ENCODE results near the gene DPEP2.
"Not testable (repeated sequence)": the region's sequence is repeated elsewhere in the genome, so short reads cannot be mapped to it uniquely, and the experiment has no call there.

Gene DPEP2

DNA sequence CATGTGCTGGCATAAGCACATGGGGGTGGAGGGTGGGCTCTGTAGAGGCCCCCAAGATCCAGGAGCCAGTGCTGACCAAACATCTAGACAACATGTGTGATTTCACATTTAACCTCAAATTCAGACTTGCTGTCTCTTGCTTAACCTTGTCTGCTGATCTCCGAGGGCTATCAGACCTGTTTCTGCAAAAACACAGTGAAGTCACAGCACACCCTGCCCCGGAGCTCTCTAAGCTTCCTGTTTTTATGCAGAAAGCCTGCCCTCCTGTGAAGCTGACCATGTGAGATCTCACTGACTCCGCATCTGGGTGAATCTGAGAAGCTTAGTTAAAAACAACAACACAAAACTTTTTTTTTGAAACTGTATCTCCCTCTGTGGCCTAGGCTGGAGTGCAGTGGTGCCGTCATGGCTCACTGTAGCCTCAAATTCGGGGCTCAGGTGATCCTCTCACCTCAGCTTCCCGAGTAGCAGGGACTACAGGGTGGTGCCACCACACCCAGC lies 6.6 kb upstream of the DPEP2 start:
- DNase-seq (ENCODE audit: low read depth in 3 of 3, low spot score in 1 of 3) = peak in 2 of 3 donors; percentile 32 to 36

DNA sequence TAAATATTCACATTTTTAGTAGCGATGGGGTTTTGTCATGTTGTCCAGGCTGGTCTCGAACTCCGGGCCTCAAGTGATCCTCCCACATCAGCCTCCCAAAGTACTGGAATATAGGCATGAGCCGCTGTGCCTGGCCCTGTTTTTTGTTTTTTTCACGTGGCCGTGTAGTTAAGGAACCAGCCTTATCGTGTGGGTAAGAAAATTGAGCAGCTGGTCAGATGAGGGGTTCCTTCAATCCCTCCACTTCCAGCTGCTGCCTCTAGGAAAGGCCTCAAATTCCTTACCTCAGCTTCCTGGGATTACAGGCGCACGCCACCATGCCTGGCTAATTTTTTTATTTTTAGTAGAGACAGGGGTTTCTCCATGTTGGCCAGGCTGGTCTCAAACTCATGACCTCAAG lies 5.9 kb upstream of the DPEP2 start:
- no peak for DNase-seq (ENCODE audit: low read depth in 3 of 3, low spot score in 1 of 3)

DNA sequence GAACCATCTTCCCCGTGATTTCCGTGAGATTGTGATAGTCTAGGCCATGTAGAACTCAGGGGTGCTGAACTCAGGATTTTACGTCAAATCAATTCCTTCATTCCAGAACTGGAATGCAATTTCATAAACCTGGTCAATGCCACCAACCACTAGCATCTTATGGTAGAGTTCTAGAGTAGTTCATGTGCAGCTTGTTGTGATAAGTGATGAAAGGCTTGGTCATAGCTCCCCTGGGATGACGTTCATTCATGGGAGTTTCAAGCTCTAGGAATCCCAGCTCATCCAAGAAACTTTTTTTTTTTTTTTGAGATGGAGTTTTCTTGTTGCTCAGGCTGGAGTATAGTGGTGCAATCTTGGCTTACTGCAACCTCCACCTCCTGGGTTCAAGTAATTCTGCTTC lies 3.7 kb upstream of the DPEP2 start:
- DNase-seq (ENCODE audit: low read depth in 3 of 3, low spot score in 1 of 3) = no peak

DNA sequence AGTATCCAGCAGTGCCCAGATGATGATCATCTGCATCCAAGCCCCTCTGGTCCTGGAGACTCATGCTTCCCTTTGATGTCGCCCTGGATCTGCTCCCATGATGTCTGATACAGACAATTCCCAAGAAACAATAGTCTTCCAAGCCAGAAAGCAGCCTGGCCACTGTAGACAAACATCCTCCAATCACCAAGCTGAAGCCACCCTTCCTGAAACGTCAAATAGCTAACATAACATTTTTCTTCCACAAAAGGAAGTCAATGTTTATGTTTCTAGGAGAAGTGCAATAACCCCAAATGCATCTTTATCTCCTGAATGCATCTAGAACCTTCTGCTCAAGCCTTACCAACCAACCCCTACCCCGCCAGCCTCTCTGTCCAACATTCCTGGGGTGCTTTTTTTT lies 1.2 kb upstream of the DPEP2 start:
- DNase-seq (ENCODE audit: low read depth in 3 of 3, low spot score in 1 of 3) = no peak

DNA sequence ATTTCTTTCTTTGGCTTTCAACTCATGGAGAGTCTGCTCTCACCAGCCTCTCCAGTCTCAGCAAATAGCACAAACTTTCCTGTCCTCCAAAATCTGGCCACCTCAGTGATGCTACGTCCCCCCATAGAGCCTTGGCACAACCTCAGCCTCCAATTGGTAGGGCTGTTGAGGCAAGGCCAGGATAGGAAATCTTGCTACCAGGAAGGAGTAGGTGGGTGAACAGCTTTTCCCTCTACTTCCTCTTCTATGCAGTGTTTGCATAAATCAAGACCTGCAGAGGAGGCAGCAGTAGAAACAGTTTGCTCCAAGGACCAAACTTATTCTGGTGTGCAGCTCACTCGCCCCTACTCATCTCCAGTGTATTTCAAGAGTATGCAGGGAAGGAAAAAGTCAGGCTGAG lies 701 bp upstream of the DPEP2 start:
- no peak for DNase-seq (ENCODE audit: low read depth in 3 of 3, low spot score in 1 of 3)

DNA sequence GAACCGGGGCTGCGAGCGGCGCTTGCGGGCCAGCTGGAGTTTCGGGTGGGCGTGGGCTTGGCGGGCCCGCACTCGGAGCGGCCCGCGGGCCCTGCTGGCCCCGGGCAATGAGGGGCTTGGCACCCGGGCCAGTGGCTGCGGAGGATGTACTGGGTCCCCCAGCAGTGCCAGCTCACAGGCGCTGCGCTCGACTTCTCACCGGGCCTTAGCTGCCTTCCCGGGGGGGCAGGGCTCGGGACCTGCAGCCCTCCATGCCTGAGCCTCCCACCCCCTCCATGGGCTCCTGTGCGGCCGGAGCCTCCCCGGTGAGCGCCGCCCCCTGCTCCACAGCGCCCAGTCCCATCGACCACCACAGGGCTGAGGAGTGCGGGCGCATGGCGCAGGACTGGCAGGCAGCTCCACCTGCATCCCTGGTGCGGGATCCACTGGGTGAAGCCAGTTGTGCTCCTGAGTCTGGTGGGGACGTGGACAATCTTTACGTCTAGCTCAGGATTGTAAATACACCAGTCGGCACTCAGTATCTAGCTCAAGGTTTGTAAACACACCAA lies 979 bp downstream of the DPEP2 start:
- not testable (repeated sequence) for DNase-seq (ENCODE audit: low read depth in 3 of 3, low spot score in 1 of 3)

DNA sequence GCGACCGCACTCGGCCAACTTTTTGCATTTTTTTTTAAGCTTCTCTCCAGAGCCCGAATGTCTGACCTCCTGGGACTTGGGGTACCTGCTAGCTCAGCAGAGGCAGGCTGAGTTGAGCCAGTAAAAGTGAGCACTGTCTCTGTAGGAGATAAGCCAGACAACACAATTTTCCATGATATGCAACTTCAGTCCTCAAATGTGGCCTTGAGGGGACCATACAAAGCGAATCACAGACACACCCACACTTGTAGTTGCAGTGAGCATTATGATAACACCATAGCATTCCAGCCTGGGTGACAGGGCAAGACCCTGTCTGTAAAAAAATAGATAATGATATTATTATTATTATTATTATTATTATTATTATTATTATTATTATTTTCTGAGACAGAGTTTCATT lies 2.6 kb downstream of the DPEP2 start:
- no peak for DNase-seq (ENCODE audit: low read depth in 3 of 3, low spot score in 1 of 3)

DNA sequence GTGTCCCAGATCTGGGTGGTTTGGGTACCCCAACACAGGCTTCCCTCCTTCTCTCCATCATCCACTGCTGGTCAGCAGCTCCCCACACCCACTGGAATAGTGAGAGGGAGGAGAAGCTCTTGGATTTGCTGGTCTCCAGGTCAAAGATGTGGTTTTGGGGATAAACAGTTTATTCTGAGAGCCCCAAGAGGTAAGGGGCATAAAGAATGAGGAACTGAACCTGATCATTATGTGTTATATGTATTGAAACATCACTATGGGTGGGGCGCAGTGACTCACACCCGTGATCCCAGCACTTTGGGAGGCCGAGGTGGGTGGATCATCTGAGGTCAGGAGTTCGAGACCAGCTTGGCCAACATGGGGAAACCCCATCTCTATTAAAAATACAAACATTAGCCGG lies 3.9 kb downstream of the DPEP2 start:
- DNase-seq (ENCODE audit: low read depth in 3 of 3, low spot score in 1 of 3) = no peak

DNA sequence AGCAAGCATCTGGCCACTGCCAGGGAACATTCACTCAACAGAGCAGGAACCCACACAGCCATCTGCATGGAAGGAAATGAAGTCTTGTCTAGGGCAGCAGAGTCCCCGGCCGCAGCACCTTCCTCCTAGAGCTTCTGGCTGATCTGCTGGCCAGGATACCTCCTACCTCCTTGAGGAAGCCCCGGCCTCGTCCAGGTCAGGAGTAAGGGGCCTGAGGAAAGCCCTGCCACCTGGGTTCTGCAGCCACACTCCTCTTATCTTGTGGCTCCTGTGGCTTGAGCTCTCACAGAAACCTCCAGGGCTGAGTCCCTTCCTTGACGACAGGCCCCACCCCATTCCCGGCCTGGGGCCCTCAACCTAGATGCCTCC lies 5.3 kb downstream of the DPEP2 start:
- not testable (repeated sequence) for DNase-seq (ENCODE audit: low read depth in 3 of 3, low spot score in 1 of 3)

DNA sequence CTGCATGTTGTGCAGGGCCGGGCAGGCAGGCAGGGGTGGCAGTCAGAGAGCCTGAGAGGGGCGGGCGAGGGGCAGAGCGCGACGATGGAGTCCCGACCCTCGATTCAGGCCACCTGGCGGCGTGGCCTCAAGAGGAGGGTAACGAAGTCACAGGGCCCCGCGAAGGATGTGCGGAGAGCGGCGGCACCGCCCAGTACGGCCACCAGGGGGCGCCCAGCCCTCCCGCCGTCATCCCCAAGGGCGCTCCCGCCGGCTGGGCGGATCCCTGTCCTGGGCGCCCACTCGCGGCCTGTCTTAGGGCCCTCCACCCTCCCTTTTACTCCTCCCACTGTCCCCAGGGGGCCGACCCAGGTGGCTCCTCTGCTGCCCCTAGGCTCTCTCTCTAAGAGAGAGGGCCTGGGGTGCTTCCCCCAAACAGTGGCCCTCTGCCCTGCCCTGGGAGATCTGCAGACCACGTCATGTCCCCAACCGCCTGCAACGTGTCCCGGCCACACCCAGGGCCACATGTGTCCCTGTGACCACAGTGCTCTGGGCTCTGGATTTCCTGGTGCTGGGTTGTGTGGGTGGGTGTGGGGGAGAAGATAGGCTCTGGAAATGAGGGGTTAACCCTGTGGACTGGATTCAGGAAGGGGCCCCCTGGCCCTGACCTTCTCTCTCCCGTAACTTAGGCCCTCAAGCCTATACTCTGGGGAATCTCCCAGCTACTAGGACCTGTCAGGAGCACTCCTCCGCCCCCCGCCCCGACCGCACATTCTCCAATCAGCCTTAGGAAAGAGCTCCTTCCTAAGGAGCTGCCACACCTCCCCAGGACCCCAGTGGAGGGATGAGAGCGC lies 5.9 kb downstream of the DPEP2 start:
- DNase-seq (ENCODE audit: low read depth in 3 of 3, low spot score in 1 of 3) = peak; percentile 48 to 82 (median 69)

DNA sequence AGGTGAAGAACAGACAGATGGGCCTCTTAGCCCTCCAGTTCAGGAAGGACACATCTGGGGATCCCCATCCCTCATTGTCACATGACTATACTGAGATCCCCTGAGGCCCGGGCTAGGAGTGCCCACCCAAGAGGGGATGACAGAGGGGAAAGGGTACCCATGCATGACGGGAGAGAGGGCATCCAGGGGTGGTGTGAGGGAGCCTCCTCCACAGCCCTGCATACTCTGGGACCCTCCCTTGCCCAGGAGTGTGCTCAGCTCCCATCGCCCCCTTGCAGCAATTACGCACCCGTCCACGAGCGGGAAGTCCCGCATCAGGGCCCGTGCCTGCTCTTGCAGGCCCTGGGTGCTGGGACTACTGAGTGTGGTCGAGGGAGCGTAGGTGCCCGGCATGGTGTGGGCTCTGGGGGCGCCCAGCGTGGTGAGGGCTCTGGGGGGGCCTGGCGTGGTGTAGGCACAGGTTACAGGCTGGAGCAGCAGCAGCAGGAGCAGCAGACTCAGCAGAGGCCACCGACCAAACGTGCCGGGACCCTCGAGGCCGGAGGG lies 6.5 kb downstream of the DPEP2 start:
- no peak for DNase-seq (ENCODE audit: low read depth in 3 of 3, low spot score in 1 of 3)

DNA sequence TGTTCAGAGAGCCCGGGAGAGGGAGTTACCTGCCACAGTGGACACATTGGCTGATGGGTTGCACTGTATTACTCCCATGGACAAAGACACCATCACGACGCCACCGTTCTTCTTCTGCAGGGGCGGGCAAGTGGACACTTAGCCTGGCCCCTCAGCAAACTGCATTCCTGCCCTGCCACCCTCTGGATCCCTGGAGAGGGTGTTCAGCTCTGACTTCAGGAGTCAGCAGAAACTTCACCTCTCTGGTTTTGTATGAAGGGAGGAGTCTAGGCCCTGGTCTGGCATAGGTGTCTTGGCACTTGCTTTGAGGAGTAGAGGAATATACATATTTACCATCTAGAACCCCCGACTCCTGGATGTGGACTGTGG lies 9.3 kb downstream of the DPEP2 start:
- DNase-seq (ENCODE audit: low read depth in 3 of 3, low spot score in 1 of 3) = no peak

DNA sequence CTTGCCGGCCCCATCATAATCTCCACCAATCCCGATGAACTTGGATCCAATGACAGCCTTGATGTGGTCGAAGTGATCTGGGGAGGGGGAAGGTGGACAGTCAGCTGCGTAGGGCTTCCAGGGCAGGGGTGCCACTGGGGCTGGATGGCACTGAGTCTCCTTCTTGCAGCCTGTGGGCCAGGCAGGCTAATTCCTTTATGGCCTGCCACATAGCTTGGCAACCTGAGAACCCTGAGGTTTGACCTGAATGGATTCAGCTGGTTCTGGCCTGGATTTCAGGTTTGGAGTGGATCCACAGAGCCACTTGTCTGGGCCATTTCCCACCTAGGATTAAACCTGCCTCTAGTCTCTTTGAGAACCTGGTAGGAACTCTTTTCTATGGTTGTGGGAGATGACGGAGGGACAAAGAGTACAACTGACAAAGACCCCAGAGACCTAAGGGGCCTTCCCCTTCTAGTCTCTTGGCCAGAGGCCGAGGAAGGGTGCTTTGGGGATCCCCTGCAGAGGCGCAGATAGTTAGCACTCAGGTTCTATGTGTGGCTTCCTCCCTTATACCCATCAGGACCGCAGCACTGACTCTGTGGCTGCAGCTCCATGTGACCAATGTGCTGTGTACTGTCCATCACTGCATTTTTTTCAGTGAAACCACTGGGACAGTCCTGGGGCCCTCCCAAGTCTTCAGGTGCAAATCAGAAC lies 9.8 kb downstream of the DPEP2 start:
- DNase-seq (ENCODE audit: low read depth in 3 of 3, low spot score in 1 of 3) = no peak

DNA sequence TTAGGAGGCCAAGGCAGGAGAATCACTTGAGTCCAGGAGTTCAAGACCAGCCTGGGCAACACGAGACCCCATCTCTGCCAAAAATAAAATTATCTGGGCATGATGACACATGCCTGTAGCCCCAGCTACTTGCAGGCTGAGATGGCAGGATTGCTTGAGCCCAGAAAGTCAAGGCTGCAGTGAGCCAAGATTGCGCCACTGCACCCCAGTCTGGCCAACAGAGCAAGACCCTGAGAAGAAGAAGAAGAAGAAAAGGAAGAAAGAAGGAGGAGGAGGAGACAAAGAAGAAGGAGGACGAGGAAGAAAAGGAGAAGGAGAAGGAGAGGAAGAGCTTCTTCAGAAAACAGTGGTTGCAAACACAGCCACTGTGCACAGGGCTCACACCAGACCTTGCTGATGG lies 10.6 kb downstream of the DPEP2 start:
- no peak for DNase-seq (ENCODE audit: low read depth in 3 of 3, low spot score in 1 of 3)

DNA sequence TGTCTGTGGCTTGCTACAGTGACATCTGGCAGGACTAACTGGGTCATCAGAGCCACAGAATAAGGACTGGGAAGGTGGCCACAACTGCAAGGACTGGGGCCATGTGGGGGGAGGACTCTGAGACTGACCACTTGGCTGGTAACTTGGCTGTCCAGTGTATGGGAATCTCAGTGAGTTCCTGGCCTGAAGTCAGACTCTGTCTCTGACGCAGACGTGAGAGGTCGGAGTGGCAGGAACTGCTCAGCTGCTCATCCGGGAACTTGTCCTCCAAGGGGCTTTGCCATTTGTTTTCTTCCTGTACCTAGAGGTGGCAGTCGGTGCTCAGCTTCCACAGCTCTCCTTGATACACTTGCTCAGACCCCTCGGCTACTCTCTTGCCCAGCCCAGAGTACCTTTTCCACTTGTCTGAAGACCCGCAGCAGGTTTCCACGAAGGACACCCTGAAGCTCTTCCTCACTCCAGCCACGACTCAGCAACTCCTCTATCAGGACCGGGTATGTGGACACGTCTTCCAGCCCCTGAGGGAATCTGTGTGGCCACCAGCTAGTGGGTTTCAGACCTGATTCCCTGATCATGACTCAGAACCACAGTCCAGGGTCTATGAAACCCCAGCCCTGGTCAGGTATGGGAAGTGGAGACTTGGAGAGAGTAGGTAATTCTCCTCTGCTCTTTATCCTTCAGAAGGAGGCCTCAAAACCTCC lies 11.7 kb downstream of the DPEP2 start:
- no peak for DNase-seq (ENCODE audit: low read depth in 3 of 3, low spot score in 1 of 3)

DNA sequence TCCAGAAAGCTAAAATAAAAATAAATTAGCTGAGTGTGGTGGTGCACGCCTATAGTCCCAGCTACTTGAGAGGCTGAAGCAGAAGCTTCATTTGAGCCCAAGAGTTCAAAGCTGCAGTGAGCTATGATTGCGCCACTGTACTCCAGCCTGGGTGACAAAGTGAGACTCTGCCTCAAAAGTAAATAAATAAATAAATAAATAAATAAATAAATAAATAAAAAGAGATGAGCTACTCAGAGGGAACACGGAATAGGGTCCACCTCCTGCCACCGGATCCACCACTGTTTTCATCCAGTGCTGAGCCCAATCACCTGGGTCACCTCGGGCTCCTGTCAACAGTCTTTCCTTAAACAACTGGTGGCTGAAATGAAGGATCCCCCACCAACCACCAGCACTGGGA lies 12.3 kb downstream of the DPEP2 start:
- no peak for DNase-seq (ENCODE audit: low read depth in 3 of 3, low spot score in 1 of 3)

DNA sequence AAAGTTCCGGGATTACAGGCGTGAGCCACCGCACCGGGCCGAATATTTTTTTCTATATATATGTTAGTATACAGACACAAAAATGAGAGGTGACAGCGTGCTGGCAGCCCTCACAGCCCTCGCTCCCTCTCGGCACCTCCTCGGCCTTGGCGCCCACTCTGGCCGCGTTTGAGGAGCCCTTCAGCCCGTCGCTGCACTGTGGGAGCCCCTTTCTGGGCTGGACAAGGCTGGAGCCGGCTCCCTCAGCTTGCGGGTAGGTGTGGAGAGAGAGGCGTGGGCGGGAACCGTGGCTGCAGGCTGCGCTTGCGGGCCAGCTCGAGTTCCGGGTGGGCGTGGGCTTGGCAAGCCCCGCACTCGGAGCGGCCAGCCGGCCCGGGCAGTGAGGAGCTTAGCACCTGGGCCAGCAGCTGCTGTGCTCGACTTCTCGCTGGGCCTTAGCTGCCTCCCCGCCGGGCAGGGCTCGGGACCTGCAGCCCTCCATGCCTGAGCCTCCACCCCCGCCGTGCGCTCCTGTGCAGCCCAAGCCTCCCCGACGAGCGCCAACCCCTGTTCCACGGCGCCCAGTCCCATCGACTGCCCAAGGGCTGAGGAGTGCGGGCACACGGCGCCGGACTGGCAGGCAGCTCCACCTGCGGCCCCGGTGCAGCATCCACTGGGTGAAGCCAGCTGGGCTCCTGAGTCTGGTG lies 17.1 kb downstream of the DPEP2 start:
- no peak for DNase-seq (ENCODE audit: low read depth in 3 of 3, low spot score in 1 of 3)

DNA sequence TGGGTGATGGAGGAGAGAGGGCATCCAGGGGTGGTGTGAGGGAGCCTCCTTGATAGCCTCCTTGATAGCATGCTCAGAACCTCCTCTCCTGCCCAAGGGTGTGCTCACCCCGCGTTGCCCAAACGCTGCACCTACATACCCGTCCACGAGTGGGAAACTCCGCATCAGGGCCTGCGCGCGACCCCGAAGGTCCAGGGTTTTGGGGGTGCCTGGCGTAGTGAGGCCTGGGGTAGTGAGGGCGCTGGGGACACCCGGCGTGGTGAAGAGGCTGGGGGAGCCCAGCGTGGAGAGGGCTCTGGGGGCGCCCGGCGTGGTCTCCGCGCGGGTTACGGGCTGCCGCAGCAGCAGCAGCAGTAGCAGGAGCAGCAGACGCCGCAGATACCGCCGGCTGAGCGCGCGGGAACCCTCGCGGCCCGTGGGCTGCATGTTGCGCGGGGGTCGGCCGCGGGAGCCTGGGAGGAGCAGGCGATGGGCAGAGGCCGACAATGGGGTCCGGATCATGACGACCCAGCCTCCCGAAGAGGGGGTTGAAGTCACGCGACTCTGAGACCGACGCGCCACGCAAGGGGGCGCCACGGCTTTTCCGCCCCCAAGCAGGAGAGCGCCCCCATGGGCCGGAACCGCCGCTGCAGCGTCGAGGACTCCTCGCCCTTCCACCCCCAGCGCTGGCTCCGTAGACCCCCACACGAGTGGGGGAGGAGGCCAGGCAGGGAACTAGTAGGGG lies 19.2 kb downstream of the DPEP2 start, which contains the start of gene DPEP3:
TSS of gene DPEP3 (minus strand) at position 545 of the 724 bp plus-strand sequence. CDS start at position 426, 119 bp downstream.
- no peak for DNase-seq (ENCODE audit: low read depth in 3 of 3, low spot score in 1 of 3)

DNA sequence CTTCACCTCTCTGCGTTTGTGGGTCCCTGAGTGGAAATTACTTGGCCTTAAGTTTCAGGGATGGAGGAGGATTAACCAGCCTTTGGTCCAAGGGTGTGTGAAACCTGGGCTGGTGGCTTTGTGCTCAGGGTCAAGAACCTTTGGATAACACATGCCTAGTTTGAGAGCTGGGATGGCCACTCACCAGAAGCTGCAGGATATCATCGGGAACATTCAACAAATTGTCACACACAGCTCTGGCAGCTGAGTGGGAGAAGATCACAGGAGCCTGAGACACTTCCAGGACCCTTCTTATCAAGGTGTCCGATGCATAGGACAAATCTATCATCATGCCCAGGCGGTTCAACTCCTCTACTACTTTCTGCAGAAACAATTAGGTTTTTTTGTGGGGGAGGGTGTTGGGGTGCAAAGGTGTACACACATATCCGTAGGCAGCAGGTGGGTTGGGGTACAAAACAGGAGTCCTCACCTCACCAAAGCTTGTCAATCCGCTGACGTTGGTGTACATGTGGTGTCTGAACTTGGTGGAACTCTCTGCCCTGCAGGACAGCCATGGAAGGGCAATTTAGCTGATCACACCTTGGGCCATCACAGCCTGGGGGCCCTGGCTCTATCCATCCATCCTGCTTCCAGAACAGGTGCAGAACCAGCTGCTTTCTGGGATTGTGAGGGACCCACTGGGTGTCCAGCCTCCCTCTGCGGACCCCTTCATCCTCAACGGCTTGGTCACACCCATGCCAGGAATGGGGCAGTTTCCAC lies 21.6 kb downstream of the DPEP2 start:
- no peak for DNase-seq (ENCODE audit: low read depth in 3 of 3, low spot score in 1 of 3)

All from stimulated activated CD4-positive, alpha-beta T cell treated with anti-CD3 and anti-CD28 coated beads, TNF-alpha, amount 100 ng/mL, for 1 hour (primary cell).